ENCODE data around the gene CPEB4.

DNA sequence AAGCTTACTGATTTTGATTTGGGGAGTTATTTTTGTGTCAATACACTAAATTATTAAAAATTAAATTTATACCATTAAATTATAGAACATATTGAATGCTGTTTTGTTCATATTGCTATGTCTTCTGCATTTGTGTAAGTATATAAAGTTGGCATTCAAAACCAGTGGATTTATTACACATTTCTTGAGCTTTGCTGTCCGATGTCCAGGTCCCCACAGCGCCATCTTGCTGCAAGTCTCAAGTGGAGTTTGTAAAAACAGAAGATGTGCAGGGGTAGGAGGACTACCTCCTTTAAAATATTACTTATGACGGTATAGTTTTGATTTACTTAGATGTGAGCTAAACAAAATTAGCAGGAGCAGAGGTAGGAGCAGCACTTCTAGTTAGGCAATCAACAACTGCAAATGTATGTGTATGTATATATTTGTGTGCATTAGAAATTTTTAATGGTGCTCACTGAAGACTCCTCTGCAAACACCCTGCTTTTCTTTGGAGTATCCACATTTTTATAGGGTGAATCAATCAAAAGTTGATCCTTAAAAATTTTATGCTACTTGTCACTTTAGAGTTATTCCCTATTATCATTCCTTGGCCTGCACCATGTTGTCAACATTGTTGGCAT, 37.4 kb downstream of the CPEB4 start:
- TF ChIP-seq CTCF (IDR thresholded peaks at IDR 0.05) (peak in 5 of 6 experiments; percentile 13 to 41 (median 30)), POLR2A (IDR thresholded peaks at IDR 0.05) (no peak)

Data from adrenal gland (tissue), 5 donors.